GM18508 (cell line): ENCODE results near the gene LTBR.
"Not testable (repeated sequence)": the region's sequence is repeated elsewhere in the genome, so short reads cannot be mapped to it uniquely, and the experiment has no call there.

Source experiments
- ATAC-seq: cut with Tn5 transposase; IDR thresholded peaks from one replicate; pipeline ENCODE4 v1.9.1; 2021; ENCODE audit warnings: moderate number of reproducible peaks; ENCODE audit not compliant: insufficient read depth, unreplicated experiment

LTBR gene

GRCh38 chr12:6420364-6420763, 36.4 kb downstream of the LTBR start:
- no peak for ATAC-seq

DNA sequence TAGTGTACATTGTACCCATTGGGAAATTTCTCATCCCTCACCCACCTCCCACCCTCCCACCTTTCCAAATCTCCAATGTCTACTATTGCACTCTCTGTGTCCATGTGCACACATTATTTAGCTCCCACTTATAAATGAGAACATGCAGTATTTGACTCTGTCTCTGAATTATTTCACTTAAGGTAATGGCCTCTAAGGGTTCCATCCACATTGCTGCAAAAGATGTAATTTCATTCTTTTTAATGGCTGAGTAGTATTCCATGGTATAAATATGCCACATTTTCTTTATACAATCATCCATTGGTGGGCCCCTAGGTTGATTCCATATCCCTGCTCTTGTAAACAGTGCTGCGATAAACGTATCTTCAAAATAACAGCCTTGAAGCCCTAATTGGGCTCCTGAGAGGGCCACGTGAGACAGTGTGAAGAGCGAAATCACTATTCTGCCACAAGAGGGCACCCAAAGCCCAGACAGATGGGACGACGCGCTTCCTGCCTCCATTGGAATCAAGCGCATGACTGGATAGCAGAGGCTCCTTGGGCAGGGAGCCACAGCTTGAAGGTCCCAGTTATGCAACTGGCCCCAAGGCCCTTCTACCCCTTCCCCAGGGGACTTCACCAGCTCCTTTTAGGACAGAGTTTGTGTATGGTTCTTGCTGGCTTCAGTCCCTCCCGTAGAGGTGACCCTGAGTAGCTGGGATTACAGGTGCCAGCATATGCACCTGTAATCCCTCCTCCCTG, 39.5 kb downstream of the LTBR start:
- no peak for ATAC-seq

DNA sequence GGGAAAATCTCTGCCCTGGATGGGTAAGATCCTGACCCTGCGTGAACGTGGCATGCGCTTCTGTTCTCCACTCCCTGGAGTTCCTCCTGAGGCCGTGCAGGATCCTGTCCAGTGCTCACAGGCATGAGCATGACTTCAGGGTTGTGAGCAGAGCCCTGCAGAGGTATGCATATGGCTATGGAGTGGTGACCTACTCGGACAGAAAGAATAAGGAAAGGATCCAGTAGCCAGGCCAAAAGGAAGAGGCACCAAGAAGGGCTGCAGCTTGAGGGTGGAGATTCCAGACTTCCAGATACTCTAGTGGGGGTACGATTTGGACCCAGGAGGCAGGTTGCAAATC, 40.0 kb downstream of the LTBR start:
- ATAC-seq, result no peak

DNA sequence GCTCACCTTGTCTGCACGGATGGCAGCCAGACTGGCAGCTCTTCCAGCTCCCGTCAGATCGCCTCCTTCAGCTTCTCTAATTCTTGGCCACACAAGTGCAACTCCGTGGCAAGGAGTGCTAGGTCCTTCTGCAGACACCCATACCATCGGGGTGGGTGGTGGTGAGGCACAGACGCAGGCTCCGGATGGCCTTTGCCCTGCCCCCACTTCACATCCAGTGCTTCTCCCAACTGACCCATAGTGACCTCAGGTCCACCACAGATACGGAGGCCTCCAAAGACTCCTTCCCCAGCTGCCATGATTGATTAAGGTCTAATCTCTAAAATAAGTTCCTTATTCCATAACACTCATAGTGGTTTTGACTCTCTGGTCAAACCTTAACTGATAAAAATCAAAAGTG, 40.9 kb downstream of the LTBR start:
- no peak for ATAC-seq

GRCh38 chr12:6425590-6426531, 41.9 kb downstream of the LTBR start:
- ATAC-seq, result no peak

GRCh38 chr12:6426882-6427671, 43.1 kb downstream of the LTBR start:
- ATAC-seq, result no peak

DNA sequence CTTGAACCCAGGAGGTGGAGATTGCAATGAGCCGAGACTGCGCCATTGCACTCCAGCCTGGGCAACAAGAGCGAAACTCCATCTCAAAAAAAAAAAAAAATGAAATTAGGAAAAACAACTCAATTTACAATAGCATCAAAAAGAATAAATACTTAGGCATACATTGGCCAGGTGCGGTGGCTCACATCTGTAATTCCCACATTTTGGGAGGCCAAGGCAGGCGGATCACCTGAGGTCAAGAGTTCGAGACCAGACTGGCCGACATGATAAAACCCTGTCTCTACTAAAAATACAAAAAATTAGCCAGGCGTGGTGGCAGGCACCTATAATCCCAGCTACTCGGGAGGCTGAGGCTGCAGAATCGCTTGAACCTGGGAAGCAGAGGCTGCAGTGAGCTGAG, 43.8 kb downstream of the LTBR start:
- not testable (repeated sequence) for ATAC-seq

GRCh38 chr12:6428326-6428725, 44.4 kb downstream of the LTBR start:
- no peak for ATAC-seq

DNA sequence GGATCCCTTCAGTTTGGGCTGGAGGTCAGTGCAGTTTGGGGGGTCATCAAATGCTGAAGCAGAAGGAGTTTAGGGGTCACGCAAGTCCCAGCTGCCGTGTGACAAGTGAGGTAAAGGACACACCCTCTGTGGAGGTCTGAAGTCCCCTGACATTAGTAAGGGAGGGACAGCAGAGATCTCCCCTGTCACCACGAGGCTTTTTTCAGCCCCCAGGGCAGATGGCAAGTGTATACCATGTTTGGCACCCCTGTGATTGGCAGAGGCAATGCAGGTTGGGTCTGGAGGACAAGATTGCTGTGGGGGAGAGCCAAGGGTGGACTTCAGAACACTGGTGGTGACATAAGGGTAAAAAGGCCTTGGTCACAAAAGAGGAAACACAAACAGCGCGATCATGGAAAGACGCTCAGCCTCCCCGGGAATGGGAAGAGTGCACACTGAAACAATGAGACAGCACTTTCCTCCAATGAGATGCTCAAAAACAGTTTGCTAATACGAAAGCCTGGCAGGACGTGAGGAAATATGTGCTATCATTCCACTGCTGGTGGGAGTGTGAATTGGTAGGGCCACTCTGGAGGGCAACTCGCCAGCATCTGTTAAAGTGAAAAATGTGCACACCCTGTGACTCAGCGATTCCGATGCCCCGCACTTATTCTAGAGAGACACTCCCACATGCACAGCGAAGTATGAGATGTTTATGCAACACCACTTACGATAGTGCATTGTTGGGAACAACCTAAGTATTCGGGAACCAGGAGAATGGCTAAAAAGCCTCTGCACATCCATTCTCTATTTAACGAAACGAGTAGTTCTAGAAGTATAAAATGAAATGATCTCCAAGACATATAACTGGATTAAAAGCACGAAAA, 46.4 kb downstream of the LTBR start:
- ATAC-seq, result no peak

GRCh38 chr12:6432991-6433390, 49.0 kb downstream of the LTBR start:
- ATAC-seq, result no peak

DNA sequence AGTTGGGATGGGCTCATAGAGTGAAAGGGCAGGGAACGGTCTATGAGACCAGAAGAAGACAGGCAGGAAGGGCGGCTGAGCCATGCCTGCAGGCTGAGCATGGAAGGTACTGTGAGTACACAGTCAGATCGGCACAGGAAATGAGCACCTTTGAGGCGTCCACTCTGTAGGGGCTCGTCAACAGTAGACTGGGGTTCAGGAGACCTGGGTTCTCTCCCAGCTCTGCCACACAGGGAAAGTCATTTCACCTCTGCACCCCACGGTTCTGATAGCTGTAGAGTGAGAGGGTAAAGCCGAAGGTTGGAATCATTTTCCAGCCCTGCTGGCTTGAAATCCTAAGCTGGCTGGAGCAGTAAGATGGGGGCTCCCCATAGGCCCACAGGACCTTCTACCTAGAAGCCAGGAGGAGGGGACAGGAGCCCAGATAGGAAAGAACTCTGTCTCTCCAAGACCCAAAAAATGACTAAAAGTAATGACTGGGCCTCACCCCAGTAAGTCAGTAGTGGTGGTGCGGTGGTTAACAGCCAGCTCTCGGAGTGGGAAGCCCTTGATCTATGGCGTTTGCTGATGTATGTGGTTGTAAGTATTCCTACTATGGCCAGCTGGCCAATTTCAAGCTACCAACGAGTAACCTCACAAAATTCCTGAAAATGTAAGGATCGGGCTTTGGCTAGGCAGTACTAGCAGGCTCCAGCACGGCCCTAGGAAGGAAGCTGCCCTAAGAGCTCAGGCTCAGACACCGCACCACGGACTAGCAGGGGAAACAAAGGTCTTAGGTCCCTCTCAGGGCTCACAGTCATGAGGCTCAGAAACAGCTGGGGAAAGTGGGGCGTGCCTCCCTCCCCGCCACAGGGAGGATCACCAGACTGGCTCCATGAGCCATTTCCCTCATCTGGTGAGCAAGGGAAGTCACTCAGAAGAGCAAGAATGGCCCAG, 50.5 kb downstream of the LTBR start:
- ATAC-seq, result no peak

GRCh38 chr12:6435961-6436715, 52.2 kb downstream of the LTBR start:
- ATAC-seq, result no peak

DNA sequence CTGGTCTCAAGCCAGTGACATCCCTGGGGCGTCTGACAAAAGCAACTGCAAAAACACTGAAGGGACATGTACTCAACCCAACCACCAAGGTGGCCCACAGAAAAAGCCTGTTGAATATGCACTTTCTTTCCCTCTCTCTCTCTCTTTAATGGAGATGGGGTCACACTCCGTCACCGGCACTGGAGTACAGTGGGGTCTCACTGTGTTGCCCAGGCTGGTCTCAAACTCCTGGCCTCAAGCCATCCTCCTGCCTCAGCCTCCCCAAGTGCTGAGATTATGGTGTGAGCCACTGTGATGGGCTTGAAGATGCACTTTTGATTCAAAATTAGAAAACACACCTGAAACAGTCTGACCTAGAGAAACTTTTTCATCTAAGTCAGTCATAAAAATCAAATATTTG, 53.6 kb downstream of the LTBR start:
- ATAC-seq, result no peak

GRCh38 chr12:6438345-6438744, 54.4 kb downstream of the LTBR start:
- no peak for ATAC-seq

- ATAC-seq, result no peak
Observed at GRCh38 chr12:6440391-6440790, 56.4 kb downstream of the LTBR start.
